ENCODE results near the gene CDK14. TPM values are rescaled to one million over a fixed set of nuclear protein-coding genes. Genes with fewer than 3 reads are reported as not detected.

Gene CDK14
- total RNA-seq, 4 donors from 2014 or later = 29.3 to 37.8 (median 33.0) TPM

DNA sequence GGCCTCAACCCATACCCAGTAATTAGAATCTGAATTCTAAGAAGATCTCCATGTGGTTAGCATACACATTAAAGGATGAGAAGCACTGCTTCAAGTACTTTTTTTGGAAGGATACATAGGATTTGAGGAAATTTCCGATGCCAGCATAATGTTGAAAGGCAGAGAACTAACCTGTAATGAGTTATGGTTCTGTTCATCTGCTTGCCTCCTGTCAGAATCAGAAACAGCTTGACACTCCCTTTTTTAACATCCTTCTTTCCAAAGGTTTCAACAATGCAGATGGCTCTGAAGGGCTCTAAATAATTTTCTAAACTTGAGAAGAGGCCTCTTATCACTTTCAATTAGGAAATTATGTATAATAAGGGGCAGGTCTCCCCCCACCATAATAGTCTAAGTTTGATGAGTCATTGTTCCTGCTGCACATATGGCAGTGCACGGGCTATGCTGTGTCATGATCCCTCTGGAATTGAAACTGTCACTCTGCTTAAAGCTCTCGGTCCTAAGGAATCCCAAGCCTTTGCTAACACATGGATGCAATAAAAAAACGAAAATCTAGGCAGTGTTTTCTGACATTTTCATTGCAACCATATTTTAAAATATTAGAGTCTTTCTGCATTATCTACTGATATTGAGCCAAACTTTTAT, 376.9 kb downstream of the CDK14 start:
- no peak overlapping the region for H3K4me3 ChIP-seq (replicated peaks in 1 of 3)
- intact Hi-C loops (cut with DNase I) = no loop called here
- no peak overlapping the region for H3K27ac ChIP-seq
- no peaks in the 10 kb centered on the region for H3K36me3 ChIP-seq
- no peak for DNase-seq
- WGBS, 2 donors = 82 to 84% methylated on average over 4 of the region's 4 CpGs
- H3K9me3 ChIP-seq = no peaks in the 10 kb centered on the region
- no peaks in the 10 kb centered on the region for H3K27me3 ChIP-seq
- no peak for TF ChIP-seq POLR2A (IDR thresholded peaks at IDR 0.05)
- TF ChIP-seq, protein P1, sequence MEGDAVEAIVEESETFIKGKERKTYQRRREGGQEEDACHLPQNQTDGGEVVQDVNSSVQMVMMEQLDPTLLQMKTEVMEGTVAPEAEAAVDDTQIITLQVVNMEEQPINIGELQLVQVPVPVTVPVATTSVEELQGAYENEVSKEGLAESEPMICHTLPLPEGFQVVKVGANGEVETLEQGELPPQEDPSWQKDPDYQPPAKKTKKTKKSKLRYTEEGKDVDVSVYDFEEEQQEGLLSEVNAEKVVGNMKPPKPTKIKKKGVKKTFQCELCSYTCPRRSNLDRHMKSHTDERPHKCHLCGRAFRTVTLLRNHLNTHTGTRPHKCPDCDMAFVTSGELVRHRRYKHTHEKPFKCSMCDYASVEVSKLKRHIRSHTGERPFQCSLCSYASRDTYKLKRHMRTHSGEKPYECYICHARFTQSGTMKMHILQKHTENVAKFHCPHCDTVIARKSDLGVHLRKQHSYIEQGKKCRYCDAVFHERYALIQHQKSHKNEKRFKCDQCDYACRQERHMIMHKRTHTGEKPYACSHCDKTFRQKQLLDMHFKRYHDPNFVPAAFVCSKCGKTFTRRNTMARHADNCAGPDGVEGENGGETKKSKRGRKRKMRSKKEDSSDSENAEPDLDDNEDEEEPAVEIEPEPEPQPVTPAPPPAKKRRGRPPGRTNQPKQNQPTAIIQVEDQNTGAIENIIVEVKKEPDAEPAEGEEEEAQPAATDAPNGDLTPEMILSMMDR (IDR thresholded peaks at IDR 0.05) = no peak
- no peaks in the 10 kb centered on the region for H3K4me1 ChIP-seq

DNA sequence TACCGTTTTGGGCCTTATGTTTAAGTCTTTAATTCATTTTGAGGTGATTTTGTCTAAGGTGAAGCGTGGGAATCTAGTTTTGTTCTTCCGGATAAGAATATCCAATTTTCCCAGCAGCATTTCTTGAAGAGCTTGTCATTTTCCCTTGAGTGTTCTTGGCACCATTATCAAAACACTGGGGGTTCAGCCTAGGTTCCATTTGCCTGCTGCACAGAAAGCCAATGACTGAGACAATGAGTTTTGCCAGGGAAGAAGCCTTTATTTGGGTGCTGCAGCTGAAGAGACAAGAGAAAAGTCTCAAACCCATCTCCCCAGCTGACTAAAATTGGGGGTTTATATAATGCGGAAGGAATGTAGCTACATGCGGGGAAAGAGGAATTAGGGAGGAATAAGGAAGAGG, 380.9 kb downstream of the CDK14 start:
- no peaks in the 10 kb centered on the region for H3K9me3 ChIP-seq
- H3K4me1 ChIP-seq = no peaks in the 10 kb centered on the region
- no peak overlapping the region for H3K27ac ChIP-seq
- no peaks in the 10 kb centered on the region for H3K27me3 ChIP-seq
- TF ChIP-seq, protein P1 (IDR thresholded peaks at IDR 0.05) = no peak
- no peak for TF ChIP-seq POLR2A (IDR thresholded peaks at IDR 0.05)
- no peak for DNase-seq
- no peaks in the 10 kb centered on the region for H3K36me3 ChIP-seq
- WGBS, 2 donors = 91 to 94% methylated on average over 5 of the region's 5 CpGs
- no peak overlapping the region for H3K4me3 ChIP-seq (replicated peaks in 1 of 3)
- intact Hi-C loops (cut with DNase I) = no loop called here

DNA sequence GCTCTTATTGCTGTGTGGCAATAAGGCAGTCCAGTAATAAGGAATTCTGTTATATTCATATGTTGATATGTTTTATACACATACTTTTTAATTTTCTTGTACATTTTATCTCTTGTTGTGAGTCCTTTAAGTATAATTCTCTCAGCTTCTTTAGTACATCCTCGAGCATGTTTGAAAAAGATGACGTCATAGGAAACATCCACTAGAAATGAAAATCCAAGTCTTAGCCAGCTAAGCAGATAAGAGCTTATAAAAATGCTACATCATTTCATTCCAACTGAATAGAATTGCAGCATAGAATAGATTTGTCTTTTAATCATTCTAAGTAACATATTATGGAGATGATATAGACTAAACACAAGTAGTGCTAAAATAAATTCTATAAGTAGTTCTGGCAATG, 384.4 kb downstream of the CDK14 start:
- no peak overlapping the region for H3K27ac ChIP-seq
- no peak overlapping the region for H3K4me3 ChIP-seq (replicated peaks in 1 of 3)
- 23 to 51% methylated on average over 2 of the region's 2 CpGs for WGBS, 2 donors
- DNase-seq = no peak
- no peaks in the 10 kb centered on the region for H3K9me3 ChIP-seq
- H3K4me1 ChIP-seq = no peaks in the 10 kb centered on the region
- TF ChIP-seq, protein P1 (IDR thresholded peaks at IDR 0.05) = no peak
- TF ChIP-seq POLR2A (IDR thresholded peaks at IDR 0.05) = no peak
- intact Hi-C loops (cut with DNase I) = no loop called here
- H3K27me3 ChIP-seq = no peaks in the 10 kb centered on the region
- H3K36me3 ChIP-seq = no peaks in the 10 kb centered on the region

DNA sequence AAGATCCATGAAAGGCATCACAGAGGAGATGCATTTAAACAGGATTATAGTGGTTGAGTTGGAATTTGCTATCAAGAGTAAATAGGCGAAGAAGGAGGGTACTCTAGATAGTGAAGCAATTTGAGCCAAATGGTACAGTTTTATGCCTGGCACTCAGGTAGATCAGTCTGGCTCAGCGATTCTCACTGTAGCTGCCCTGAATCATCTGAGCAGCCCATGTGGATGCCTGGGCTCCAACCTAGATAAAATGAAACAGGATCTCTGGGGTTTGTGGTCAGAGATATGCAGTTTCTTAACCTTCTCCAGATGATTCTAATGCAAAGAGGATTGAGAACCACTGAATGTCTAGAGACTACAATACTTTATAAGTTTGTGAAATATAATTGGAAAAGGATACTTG, 386.1 kb downstream of the CDK14 start:
- Histone ChIP-seq H3K9me3 (no peaks in the 10 kb centered on the region), H3K27ac (no peak overlapping the region), H3K27me3 (no peaks in the 10 kb centered on the region), H3K4me3 (replicated peaks in 1 of 3) (no peak overlapping the region), H3K4me1 (no peaks in the 10 kb centered on the region), H3K36me3 (no peaks in the 10 kb centered on the region)
- no peak for TF ChIP-seq POLR2A (IDR thresholded peaks at IDR 0.05)
- TF ChIP-seq, protein P1 (IDR thresholded peaks at IDR 0.05) = no peak
- DNase-seq = no peak
- WGBS, 2 donors = 91 to 98% methylated on average over 2 of the region's 2 CpGs
- intact Hi-C loops (cut with DNase I) = no loop called here

DNA sequence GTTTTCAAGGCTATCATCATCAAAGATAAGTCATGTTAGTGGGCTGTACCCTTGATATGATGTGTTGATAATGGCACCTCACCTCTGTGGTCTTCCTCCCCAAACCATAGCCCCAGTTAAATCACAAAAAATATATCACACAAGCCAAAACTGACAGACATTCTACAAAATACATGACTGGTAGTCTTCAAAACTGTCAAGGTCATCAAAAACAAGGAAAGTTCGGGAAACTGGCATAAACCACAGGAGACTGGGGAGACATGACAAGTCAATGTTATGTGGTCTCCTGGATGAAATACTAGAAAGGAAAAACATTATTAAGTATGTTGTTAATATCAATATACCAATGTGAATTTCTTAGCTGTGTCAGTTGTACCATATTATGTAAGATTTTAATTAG, 388.6 kb downstream of the CDK14 start:
- H3K27ac ChIP-seq = no peak overlapping the region
- WGBS, 2 donors = 91 to 98% methylated on average over 1 of the region's 1 CpG
- no peak overlapping the region for H3K4me3 ChIP-seq (replicated peaks in 1 of 3)
- no peaks in the 10 kb centered on the region for H3K4me1 ChIP-seq
- H3K27me3 ChIP-seq = no peaks in the 10 kb centered on the region
- no peaks in the 10 kb centered on the region for H3K36me3 ChIP-seq
- H3K9me3 ChIP-seq = no peaks in the 10 kb centered on the region
- intact Hi-C loops (cut with DNase I) = no loop called here
- no peak for DNase-seq
- no peak for TF ChIP-seq POLR2A (IDR thresholded peaks at IDR 0.05)
- TF ChIP-seq, protein P1 (IDR thresholded peaks at IDR 0.05) = no peak
